ENCODE measurements around the gene MAP1LC3A. TPM values are rescaled to one million over a fixed set of nuclear protein-coding genes. Genes with fewer than 3 reads are reported as not detected.

MAP1LC3A gene
- total RNA-seq, 1 donor from 2014 or later = 67.2 TPM

GRCh38 chr20:34574426-34574825, 15.9 kb downstream of the MAP1LC3A start:
- no peak for TF ChIP-seq CTCF (IDR thresholded peaks at IDR 0.05)
- DNase-seq (ENCODE audit: extremely low spot score, unreplicated experiment) = no peak
- H3K9me3 Mint-ChIP-seq (ENCODE audit: unreplicated experiment) = no peaks in the 10 kb centered on the region
- H3K27ac Mint-ChIP-seq (ENCODE audit: unreplicated experiment) = no peak overlapping the region
- no peaks in the 10 kb centered on the region for H3K27me3 Mint-ChIP-seq (ENCODE audit: unreplicated experiment)
- peaks cover 3% of the 10 kb centered on the region for H3K36me3 Mint-ChIP-seq (ENCODE audit: unreplicated experiment)
- peaks cover 3% of the 10 kb centered on the region for H3K4me1 Mint-ChIP-seq (ENCODE audit: unreplicated experiment)
- H3K4me3 Mint-ChIP-seq (ENCODE audit: unreplicated experiment) = no peak overlapping the region

GRCh38 chr20:34574861-34575260, 16.3 kb downstream of the MAP1LC3A start:
- Mint-ChIP-seq H3K27me3 (ENCODE audit: unreplicated experiment) (no peaks in the 10 kb centered on the region), H3K4me1 (ENCODE audit: unreplicated experiment) (peaks cover 7% of the 10 kb centered on the region), H3K36me3 (ENCODE audit: unreplicated experiment) (peaks cover 3% of the 10 kb centered on the region), H3K9me3 (ENCODE audit: unreplicated experiment) (no peaks in the 10 kb centered on the region), H3K4me3 (ENCODE audit: unreplicated experiment) (no peak overlapping the region), H3K27ac (ENCODE audit: unreplicated experiment) (no peak overlapping the region)
- no peak for TF ChIP-seq CTCF (IDR thresholded peaks at IDR 0.05)
- no peak for DNase-seq (ENCODE audit: extremely low spot score, unreplicated experiment)

GRCh38 chr20:34575271-34575670, 16.8 kb downstream of the MAP1LC3A start:
- Mint-ChIP-seq H3K27me3 (ENCODE audit: unreplicated experiment) (no peaks in the 10 kb centered on the region), H3K27ac (ENCODE audit: unreplicated experiment) (no peak overlapping the region), H3K4me3 (ENCODE audit: unreplicated experiment) (no peak overlapping the region), H3K36me3 (ENCODE audit: unreplicated experiment) (peaks cover 3% of the 10 kb centered on the region), H3K9me3 (ENCODE audit: unreplicated experiment) (no peaks in the 10 kb centered on the region), H3K4me1 (ENCODE audit: unreplicated experiment) (peaks cover 7% of the 10 kb centered on the region)
- no peak for TF ChIP-seq CTCF (IDR thresholded peaks at IDR 0.05)
- DNase-seq (ENCODE audit: extremely low spot score, unreplicated experiment) = no peak

GRCh38 chr20:34575756-34576155, 17.2 kb downstream of the MAP1LC3A start:
- Mint-ChIP-seq H3K4me1 (ENCODE audit: unreplicated experiment) (peaks cover 7% of the 10 kb centered on the region), H3K27me3 (ENCODE audit: unreplicated experiment) (no peaks in the 10 kb centered on the region), H3K4me3 (ENCODE audit: unreplicated experiment) (no peak overlapping the region), H3K9me3 (ENCODE audit: unreplicated experiment) (no peaks in the 10 kb centered on the region), H3K36me3 (ENCODE audit: unreplicated experiment) (peaks cover 3% of the 10 kb centered on the region), H3K27ac (ENCODE audit: unreplicated experiment) (no peak overlapping the region)
- no peak for TF ChIP-seq CTCF (IDR thresholded peaks at IDR 0.05)
- no peak for DNase-seq (ENCODE audit: extremely low spot score, unreplicated experiment)

GRCh38 chr20:34577061-34577460, 18.5 kb downstream of the MAP1LC3A start:
- no peaks in the 10 kb centered on the region for H3K9me3 Mint-ChIP-seq (ENCODE audit: unreplicated experiment)
- no peak for DNase-seq (ENCODE audit: extremely low spot score, unreplicated experiment)
- no peak for TF ChIP-seq CTCF (IDR thresholded peaks at IDR 0.05)
- no peak overlapping the region for H3K27ac Mint-ChIP-seq (ENCODE audit: unreplicated experiment)
- H3K27me3 Mint-ChIP-seq (ENCODE audit: unreplicated experiment) = no peaks in the 10 kb centered on the region
- H3K4me1 Mint-ChIP-seq (ENCODE audit: unreplicated experiment) = peaks cover 17% of the 10 kb centered on the region
- H3K36me3 Mint-ChIP-seq (ENCODE audit: unreplicated experiment) = peaks cover 2% of the 10 kb centered on the region
- H3K4me3 Mint-ChIP-seq (ENCODE audit: unreplicated experiment) = no peak overlapping the region
